DMS 273 (cell line): ENCODE results near the gene TSPEAR.
A peak's percentile ranks its signal among the peaks of the same experiment; 100 is the strongest.

ENCODE experiments used
- DNase-seq: peaks from one replicate; lab custom pipeline; 2025; ENCODE audit not compliant: unreplicated experiment; lab: John Stamatoyannopoulos, UW

TSPEAR gene

DNA sequence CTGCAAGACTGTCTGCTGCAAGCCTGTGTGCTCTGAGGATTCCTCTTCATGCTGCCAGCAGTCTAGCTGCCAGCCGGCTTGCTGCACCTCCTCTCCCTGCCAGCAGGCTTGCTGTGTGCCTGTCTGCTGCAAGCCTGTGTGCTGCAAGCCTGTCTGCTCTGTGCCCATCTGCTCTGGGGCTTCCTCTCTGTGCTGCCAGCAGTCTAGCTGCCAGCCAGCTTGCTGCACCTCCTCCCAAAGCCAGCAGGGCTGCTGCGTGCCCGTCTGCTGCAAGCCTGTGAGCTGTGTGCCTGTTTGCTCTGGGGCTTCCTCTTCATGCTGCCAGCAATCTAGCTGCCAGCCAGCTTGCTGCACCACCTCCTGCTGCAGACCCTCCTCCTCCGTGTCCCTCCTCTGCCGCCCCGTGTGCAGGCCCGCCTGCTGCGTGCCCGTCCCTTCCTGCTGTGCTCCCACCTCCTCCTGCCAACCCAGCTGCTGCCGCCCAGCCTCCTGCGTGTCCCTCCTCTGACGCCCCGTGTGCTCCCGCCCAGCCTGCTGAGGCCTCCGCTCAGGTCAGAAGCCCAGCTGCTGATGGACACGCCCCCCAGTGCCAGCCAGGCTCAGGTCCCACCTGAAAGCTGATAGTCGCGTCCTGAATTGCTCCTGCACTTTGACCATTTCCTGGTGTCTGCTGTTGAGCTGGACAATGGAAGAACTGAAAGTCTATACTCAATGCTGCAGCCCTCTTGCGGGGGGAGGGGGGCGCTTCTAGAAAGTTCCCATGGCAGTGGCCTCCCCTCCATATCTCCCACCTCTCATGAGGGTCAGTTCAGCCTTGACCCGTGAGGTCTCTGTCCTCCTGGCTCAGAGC, 136.7 kb downstream of the TSPEAR start:
- peak; percentile 59 for DNase-seq

DNA sequence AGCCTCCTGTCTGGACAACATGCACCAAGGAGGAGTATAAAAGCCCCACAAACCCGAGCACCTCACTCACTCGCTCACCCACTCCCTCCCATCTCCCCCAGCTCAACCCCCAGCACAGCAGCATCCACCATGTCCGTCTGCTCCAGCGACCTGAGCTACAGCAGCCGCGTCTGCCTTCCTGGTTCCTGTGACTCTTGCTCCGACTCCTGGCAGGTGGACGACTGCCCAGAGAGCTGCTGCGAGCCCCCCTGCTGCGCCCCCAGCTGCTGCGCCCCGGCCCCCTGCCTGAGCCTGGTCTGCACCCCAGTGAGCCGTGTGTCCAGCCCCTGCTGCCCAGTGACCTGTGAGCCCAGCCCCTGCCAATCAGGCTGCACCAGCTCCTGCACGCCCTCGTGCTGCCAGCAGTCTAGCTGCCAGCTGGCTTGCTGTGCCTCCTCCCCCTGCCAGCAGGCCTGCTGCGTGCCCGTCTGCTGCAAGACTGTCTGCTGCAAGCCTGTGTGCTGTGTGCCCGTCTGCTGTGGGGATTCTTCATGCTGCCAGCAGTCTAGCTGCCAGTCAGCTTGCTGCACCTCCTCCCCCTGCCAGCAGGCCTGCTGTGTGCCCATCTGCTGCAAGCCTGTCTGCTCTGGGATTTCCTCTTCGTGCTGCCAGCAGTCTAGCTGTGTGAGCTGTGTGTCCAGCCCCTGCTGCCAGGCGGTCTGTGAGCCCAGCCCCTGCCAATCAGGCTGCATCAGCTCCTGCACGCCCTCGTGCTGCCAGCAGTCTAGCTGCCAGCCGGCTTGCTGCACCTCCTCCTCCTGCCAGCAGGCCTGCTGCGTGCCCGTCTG, 137.5 kb downstream of the TSPEAR start, which contains the start of gene KRTAP10-4:
Gene KRTAP10-4, plus strand, starts transcription at position 100 of the 827 bp plus-strand sequence. Its CDS starts 30 bp downstream, at position 130.
- DNase-seq: peak; percentile 65

DNA sequence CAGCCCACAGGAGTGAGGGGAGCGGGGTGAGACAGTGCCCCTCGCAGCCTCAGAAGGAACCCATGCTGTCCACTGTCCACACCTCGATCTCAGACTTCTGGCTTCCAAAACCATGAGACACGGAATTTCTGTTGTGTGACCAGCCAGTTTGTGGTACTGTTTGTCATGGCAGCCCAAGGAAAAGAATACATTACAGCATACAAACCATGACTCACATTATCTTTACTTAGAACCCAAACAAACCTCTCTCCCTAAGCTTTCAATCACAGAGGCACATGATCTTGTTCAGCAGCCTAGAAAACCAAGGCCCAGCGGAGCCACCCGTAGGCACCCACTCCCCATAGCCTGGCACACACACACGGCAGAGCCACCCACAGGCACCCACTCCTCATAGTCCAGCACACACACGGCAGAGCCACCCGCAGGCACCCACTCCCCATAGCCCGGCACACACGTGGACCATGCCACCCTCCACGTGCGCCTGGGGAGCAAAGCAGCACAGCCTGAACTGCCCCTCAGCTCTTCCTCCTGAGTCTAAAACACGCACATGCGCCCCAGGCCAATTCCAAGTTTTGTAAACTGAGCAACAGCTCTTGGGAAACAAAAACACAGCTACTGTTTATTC, 138.3 kb downstream of the TSPEAR start:
- peak; percentile 30 for DNase-seq

DNA sequence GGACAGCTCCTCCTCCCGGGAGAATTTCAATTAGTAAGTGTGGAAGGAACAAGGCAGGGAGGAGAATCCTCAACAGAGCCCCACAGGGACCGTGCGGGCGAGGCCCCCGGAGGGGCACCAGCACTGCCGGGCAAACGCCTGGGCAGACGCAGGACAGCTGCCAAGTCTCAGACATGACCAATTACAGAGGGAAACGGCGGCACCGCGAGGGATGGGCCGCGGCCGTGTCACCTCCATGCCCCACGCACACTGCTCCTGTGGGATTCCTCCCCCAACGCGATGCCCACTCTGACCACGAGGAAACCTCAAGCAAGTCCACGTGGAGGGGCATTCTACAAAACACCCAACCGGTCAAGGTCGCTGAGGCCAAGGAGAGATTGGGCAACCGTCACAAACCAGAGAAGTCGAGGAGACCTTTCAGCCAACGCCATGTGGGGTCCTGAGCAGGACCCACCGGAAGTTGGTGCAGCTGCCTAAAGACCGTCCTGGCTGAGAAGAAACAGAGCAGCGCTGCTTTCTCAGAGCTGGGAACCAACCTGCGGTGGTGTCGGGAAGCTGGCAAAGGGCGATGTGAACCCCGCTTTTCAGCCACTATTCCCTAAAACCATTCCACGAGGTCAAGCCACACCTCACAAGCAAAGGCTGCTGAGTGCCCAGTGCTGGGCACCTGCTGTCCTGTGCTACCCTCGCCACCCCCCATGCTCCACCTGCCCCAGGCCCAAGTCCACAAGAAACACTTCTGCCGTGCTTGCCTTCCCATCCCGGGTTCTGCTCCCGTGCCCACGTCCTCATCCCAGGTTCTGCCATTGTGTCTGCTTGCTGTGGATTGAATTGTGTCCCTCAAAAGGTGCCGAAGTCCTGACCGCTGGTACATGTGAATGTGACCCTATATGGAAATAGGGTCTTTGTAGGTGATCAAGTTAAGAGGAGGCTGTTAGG, 139.3 kb downstream of the TSPEAR start:
- no peak for DNase-seq

GRCh38 chr21:44571296-44571695, 140.1 kb downstream of the TSPEAR start:
- no peak for DNase-seq

- no peak for DNase-seq
These were observed 141.4 kb downstream of the TSPEAR start for GRCh38 chr21:44569861-44570517.

DNA sequence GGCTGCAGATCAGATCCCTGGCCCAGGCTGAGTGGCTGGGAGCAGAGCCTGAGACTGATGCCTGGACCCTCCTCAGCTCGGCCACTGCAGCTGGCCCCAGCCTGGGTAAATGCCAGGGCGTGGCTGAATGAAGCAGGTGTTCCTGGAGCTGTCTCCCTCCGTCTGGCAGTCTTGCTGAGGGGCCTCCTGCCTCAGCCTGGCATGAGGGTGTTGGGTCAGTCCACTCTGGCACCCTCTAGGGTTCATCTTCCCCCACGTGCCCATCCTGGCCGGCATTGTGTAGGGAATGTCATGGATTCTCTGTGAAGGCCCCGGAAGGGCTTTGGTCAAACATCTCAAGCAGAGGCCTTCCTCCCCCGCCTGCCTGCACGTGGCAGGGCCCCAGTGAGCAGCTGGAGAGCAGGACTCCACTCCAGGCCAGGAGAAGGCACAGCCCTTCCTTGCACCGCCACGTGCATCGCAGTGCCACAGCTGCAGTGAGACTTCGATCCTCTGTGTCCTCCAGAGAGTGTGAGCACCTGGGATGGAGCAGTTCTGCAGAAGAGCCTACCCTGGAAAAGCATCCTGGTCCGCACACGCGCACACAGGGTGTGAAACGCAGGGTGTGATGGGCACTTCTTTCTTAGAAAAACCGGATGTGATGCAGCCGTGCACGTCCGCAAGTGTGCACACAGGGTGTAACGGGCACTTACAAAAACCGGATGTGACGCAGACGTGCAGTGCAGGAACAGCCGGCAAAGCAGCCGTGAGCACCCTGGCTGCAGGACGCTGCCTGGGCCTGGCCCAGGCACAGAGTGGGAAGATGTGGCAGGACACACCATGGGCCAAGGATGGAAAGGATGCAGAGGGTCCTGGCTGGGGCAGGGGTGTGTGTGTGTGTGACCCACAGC, 142.5 kb downstream of the TSPEAR start:
- DNase-seq: peak; percentile 43

DNA sequence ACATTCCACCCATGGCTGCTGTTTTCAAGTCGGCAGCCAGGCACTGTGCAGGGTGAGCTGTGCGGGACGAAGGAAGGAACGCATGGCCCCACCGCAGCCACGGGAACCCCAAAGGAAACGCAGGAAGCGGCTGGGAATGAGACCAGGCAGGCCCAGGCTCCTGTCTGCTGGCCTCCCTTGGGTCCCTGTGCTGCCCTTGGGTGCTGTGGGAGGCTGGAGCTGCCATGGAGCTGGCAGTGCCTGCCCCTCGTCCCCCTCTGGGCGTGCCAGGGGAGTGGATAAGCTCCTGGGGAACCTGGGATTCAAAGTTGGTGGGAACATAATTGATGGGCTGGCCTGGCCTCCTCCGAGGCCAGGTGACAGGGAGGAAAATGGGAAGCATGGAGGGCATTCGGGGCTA, 143.1 kb downstream of the TSPEAR start:
- DNase-seq: no peak

GRCh38 chr21:44567481-44568171, 143.7 kb downstream of the TSPEAR start:
- DNase-seq: no peak

GRCh38 chr21:44566403-44566802, 145.0 kb downstream of the TSPEAR start:
- no peak for DNase-seq

- DNase-seq: no peak
These were observed 146.3 kb downstream of the TSPEAR start for GRCh38 chr21:44564886-44565598.

GRCh38 chr21:44564099-44564498, 147.3 kb downstream of the TSPEAR start:
- DNase-seq: no peak

GRCh38 chr21:44558695-44559094, 152.7 kb downstream of the TSPEAR start, which contains the start of gene KRTAP10-3:
KRTAP10-3 (minus strand) TSS chr21:44558795; CDS start chr21:44558715, 80 bp downstream.
- DNase-seq: no peak

- peak; percentile 44 for DNase-seq
These were observed 153.1 kb downstream of the TSPEAR start for GRCh38 chr21:44558329-44558675.

DNA sequence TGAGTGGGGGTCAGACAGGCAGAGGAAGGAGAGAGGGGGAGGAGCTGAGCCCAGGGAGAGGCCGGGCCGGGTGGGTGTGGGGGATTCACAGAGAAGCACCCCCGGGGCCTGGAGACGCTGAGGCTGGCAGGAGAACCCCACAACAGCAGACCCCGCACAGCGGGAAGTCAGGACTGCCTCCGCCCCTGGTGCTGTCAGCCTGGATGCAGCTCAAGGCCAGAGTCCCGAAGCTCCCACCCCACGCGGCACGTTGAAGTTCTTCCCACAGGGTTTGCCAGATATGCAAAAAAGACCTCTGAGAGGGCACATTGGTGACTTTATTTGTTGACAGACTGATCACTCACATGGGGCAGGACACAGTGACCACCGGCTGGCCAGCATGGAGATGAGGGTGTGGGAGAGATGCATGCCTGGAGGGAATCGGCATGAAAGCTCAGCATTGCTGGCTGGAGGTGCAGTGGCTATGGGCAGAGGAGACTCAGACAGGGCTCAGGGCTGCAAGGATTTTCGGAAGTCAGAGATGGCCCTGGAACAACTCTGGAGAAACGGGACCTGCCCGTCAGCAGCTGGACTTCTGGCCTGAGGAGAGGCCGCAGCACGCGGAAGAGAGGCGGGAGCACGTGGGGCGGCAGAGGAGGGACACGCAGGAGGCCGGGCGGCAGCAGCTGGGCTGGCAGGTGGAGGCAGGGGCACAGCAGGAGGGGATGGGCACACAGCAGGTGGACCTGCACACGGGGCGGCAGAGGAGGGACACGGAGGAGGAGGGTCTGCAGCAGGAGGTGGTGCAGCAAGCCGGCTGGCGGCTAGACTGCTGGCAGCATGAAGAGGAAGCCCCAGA, 153.7 kb downstream of the TSPEAR start:
- DNase-seq: no peak

DNA sequence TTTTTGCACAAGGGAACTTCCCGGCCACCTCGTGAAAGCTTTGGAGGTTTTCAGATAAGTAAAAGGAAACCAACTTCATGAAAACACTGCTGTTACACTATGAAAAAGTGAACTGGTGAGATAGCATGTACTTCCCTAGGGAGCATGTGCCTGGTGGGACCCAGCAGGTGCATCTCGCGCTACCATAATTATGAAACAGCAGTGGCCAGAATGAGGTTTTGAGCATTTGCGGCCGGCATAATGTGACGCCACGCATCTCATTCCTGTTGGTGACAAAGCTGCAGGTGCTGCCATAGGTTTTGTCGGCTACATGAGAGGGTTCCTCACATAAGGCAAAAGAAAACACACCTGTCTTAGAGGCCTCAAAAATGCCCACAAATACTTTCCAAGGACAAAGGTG, 154.5 kb downstream of the TSPEAR start:
- DNase-seq: no peak
